Amygdala (tissue), 56 donors: ENCODE results near the gene IL32.
"Not testable (repeated sequence)": the region's sequence is repeated elsewhere in the genome, so short reads cannot be mapped to it uniquely, and the experiment has no call there.

ENCODE experiments used
- DNase-seq, 56 donors: peaks; one replicate each; lab custom pipeline; 2025; lab: John Stamatoyannopoulos, UW

Gene IL32

GRCh38 chr16:3050487-3050886 is 15.0 kb upstream of the IL32 start:
- no peak for DNase-seq

GRCh38 chr16:3051009-3051408 is 14.4 kb upstream of the IL32 start:
- no peak for DNase-seq

GRCh38 chr16:3051494-3051893 is 13.9 kb upstream of the IL32 start:
- no peak for DNase-seq

- not testable (repeated sequence) for DNase-seq
Measured at GRCh38 chr16:3052571-3053329, 12.7 kb upstream of the IL32 start.

- not testable (repeated sequence) for DNase-seq
Measured at GRCh38 chr16:3053330-3053710, 12.1 kb upstream of the IL32 start.

GRCh38 chr16:3054965-3055733 is 10.3 kb upstream of the IL32 start:
- DNase-seq = no peak

- not testable (repeated sequence) for DNase-seq
Measured at GRCh38 chr16:3055734-3056115, 9.7 kb upstream of the IL32 start.

- DNase-seq = no peak
Measured at GRCh38 chr16:3056336-3057180, 8.9 kb upstream of the IL32 start.

GRCh38 chr16:3057181-3058138 is 8.0 kb upstream of the IL32 start:
- DNase-seq = no peak

- peak in 19 of 56 donors; percentile 4 to 47 (median 27) for DNase-seq
Measured at GRCh38 chr16:3058139-3059030, 7.1 kb upstream of the IL32 start.

- peak in 51 of 56 donors; percentile 6 to 84 (median 61) for DNase-seq
Measured at GRCh38 chr16:3059041-3059722, 6.3 kb upstream of the IL32 start.

GRCh38 chr16:3059723-3060242 is 5.7 kb upstream of the IL32 start:
- DNase-seq = no peak

- DNase-seq = no peak
Measured at GRCh38 chr16:3060339-3061127, 4.9 kb upstream of the IL32 start.

GRCh38 chr16:3062553-3062952 is 2.9 kb upstream of the IL32 start:
- DNase-seq = no peak

- no peak for DNase-seq
Measured at GRCh38 chr16:3063625-3064386, 1.6 kb upstream of the IL32 start.

- no peak for DNase-seq
Measured at GRCh38 chr16:3065742-3066439, 451 bp downstream of the IL32 start.
